Psoas muscle (tissue), 8 donors: Measurements from ENCODE around the gene SMG1. TPM values are rescaled to one million over a fixed set of nuclear protein-coding genes. Genes with fewer than 3 reads are reported as not detected.
A peak's percentile ranks its signal among the peaks of the same experiment; 100 is the strongest.

ENCODE experiments used
- ATAC-seq, 4 donors: fragments of 200-7000 bp; cut with Tn5 transposase; one replicate each; pipeline ENCODE4 v1.9.1; 2020; ENCODE audit warnings: moderate library complexity in 3 of 4, mild to moderate bottlenecking in 2 of 4
- DNase-seq, 2 donors: peaks; one replicate each; pipeline ENCODE4 v3.0.0-alpha.2; 2020
- H3K27ac ChIP-seq: fragments of 200-600 bp; one replicate; pipeline ENCODE4 v1.8.0; 2022
- H3K27me3 ChIP-seq, 3 donors: fragments of 200-600 bp in 1 of 3; one replicate each; pipeline versions ENCODE4 v1.6.1 to v1.8.0; 2013 to 2022; ENCODE audit warnings: low read length in 2 of 3, mild to moderate bottlenecking in 2 of 3, moderate library complexity in 1 of 3; ENCODE audit not compliant: insufficient read depth in 3 of 3
- H3K36me3 ChIP-seq, 2 donors: fragments of 200-600 bp in 1 of 2; one replicate each; pipeline versions ENCODE4 v1.6.1 to v1.8.0; 2013 to 2022; ENCODE audit warnings: low read depth in 1 of 2, mild to moderate bottlenecking in 1 of 2, moderate library complexity in 1 of 2; ENCODE audit not compliant: insufficient read depth in 1 of 2
- H3K4me1 ChIP-seq: fragments of 200-600 bp; one replicate; pipeline ENCODE4 v1.8.0; 2022
- H3K4me3 ChIP-seq: fragments of 200-600 bp; one replicate; pipeline ENCODE4 v1.8.0; 2022; ENCODE audit warnings: mild to moderate bottlenecking
- H3K9me3 ChIP-seq: fragments of 200-600 bp; one replicate; pipeline ENCODE4 v1.8.0; 2022
- WGBS, 3 donors: extraction: QIAGEN DNeasy Blood & Tissue Kit; methylation state at CpG; one replicate each; pipeline versions ENCODE4 v1.1.6 to v1.1.7; 2013; 5-methylcytosine and 5-hydroxymethylcytosine counted together
- intact Hi-C, 2 donors: fragments of 100-400 bp; cut with DNase I; formaldehyde crosslinking; loops; one replicate each; pipeline versions ENCODE4 v1.11.0 to v1.14.2; 2022
- polyA plus RNA-seq, 3 donors: library from polyadenylated mRNA; stranded (reverse); fragments of 200-250 nt; gene quantifications; one replicate each; pipeline ENCODE4 v1.2.3, GENCODE V29; 2013
- total RNA-seq, 4 donors: library from RNA; stranded (reverse); fragmentation: NEBNext Ultra II Directional in 2 of 4; extraction: Animal tissue kit (Norgen Biotek cat#: 25700) in 2 of 4; gene quantifications; one replicate each; pipeline versions ENCODE4 v1.2.1 to v1.2.4, GENCODE V29; 2021 to 2023
- TF ChIP-seq, protein P1 (sequence below): fragments of 200-600 bp; IDR thresholded peaks from one replicate; pipeline ENCODE4 v1.8.0; 2022; ENCODE audit warnings: antibody characterized with exemption
- donor health status: healthy with polysubstance abuse.
- donor health status: DM: no; HTN: no; CAD: no; lungs with moderate emphysema.
- donor health status: Bipolar disorder and iron deficiency.
- donor health status: healthy.
- donor health status: DM: yes; HTN: yes; CAD: no.
- donor health status: DM: no; HTN: no; CAD: no.
- donor health status: DM: no; HTN: no; CAD: no.
- donor health status: DM: yes; HTN: yes; CAD: no.

Gene SMG1
- total and polyA plus RNA-seq, 7 donors = 12.1 to 160 (median 66.1) TPM

DNA sequence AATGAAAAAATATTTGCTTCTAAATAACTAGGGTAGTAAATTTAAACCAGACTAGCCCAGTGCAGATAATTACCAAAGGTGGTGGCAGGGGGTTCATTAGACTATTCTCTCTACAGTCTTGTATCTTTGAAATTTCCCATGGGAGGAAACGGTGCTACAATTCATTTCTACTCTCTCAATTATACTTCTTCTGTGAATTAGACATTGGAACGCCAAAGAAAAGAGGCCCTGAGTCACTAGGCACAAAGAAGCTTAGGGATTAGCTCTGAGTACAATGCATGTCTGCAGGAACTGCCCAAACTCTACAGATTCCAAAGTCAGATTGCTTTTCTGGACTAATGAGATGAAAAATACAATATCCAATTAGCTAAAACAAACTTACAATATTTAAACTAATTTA, 94.2 kb downstream of the SMG1 start:
- Histone ChIP-seq H3K36me3 (peaks cover 24 to 100% of the 10 kb centered on the region in 2 donors), H3K9me3 (no peaks in the 10 kb centered on the region), H3K4me1 (no peaks in the 10 kb centered on the region), H3K27ac (no peak overlapping the region), H3K4me3 (no peak overlapping the region), H3K27me3 (no peaks in the 10 kb centered on the region)
- ATAC-seq (no peak), DNase-seq (no peak)
- 74 to 83% (median 82%) methylated on average over 2 of the region's 2 CpGs for WGBS, 3 donors
- intact Hi-C loops = no loop called here
- TF ChIP-seq, protein P1, sequence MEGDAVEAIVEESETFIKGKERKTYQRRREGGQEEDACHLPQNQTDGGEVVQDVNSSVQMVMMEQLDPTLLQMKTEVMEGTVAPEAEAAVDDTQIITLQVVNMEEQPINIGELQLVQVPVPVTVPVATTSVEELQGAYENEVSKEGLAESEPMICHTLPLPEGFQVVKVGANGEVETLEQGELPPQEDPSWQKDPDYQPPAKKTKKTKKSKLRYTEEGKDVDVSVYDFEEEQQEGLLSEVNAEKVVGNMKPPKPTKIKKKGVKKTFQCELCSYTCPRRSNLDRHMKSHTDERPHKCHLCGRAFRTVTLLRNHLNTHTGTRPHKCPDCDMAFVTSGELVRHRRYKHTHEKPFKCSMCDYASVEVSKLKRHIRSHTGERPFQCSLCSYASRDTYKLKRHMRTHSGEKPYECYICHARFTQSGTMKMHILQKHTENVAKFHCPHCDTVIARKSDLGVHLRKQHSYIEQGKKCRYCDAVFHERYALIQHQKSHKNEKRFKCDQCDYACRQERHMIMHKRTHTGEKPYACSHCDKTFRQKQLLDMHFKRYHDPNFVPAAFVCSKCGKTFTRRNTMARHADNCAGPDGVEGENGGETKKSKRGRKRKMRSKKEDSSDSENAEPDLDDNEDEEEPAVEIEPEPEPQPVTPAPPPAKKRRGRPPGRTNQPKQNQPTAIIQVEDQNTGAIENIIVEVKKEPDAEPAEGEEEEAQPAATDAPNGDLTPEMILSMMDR = no peak

GRCh38 chr16:18829251-18829650, 97.0 kb downstream of the SMG1 start:
- no peak overlapping the region for H3K4me3 ChIP-seq
- peak in 2 of 4 donors; percentile 27 to 41 for ATAC-seq
- H3K4me1 ChIP-seq = no peaks in the 10 kb centered on the region
- H3K9me3 ChIP-seq = no peaks in the 10 kb centered on the region
- WGBS, 3 donors = 97 to 99% (median 98%) methylated on average over 6 of the region's 6 CpGs
- no peaks in the 10 kb centered on the region for H3K27me3 ChIP-seq
- H3K36me3 ChIP-seq = peaks cover 18 to 75% of the 10 kb centered on the region in 2 donors
- no peak for DNase-seq
- no peak overlapping the region for H3K27ac ChIP-seq
- intact Hi-C loops = no loop called here
- TF ChIP-seq, protein P1 = no peak

DNA sequence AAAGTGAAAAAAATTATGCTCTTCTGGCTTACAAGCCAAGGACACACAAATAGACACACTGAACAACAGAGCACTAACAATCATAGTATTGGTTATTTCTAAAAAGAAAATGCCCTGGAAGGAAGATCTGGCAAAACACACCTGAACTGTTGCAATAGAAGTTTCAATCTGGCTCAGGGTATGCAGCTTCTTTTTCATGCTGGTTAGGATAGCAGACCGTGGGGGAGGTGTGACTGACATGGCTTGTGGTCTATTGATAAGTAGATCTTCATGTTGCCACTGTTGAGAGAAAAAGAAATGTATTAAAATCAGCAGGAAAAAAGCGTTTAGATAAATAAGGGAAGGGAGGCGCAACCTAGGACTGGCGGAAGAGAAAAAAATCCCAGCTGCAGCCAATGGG, 98.3 kb downstream of the SMG1 start:
- ATAC-seq (no peak), DNase-seq (no peak)
- TF ChIP-seq, protein P1 = no peak
- Histone ChIP-seq H3K4me3 (no peak overlapping the region), H3K27ac (no peak overlapping the region), H3K9me3 (no peaks in the 10 kb centered on the region), H3K27me3 (no peaks in the 10 kb centered on the region), H3K36me3 (peaks cover 14 to 62% of the 10 kb centered on the region in 2 donors), H3K4me1 (no peaks in the 10 kb centered on the region)
- 91 to 93% (median 92%) methylated on average over 4 of the region's 4 CpGs for WGBS, 3 donors
- intact Hi-C loops = no loop called here

GRCh38 chr16:18816286-18816685, 109.9 kb downstream of the SMG1 start:
- no peak for ATAC-seq
- Histone ChIP-seq H3K27me3 (no peaks in the 10 kb centered on the region), H3K36me3 (peaks cover 7 to 91% of the 10 kb centered on the region in 2 donors), H3K4me3 (no peak overlapping the region), H3K9me3 (no peaks in the 10 kb centered on the region), H3K27ac (peak overlapping the region; percentile 59), H3K4me1 (peaks cover 32% of the 10 kb centered on the region)
- TF ChIP-seq, protein P1 = no peak
- intact Hi-C loops = loop anchor here (1.0 to 5.0 kb wide), 2 partner anchors 17 to 36 kb away; no protein-coding TSS in a partner anchor
- 37 to 47% (median 40%) methylated on average over 3 of the region's 3 CpGs for WGBS, 3 donors
- no peak for DNase-seq

GRCh38 chr16:18811925-18812324, 114.3 kb downstream of the SMG1 start:
- DNase-seq = no peak
- H3K4me3 ChIP-seq = peak overlapping the region; percentile 20
- H3K27ac ChIP-seq = peak overlapping the region; percentile 77
- no peaks in the 10 kb centered on the region for H3K9me3 ChIP-seq
- 30 to 56% (median 33%) methylated on average over 3 of the region's 3 CpGs for WGBS, 3 donors
- H3K27me3 ChIP-seq = no peaks in the 10 kb centered on the region
- peak; percentile 84 to 93 (median 87) for ATAC-seq
- H3K36me3 ChIP-seq = peaks cover 13 to 94% of the 10 kb centered on the region in 2 donors
- TF ChIP-seq, protein P1 = no peak
- H3K4me1 ChIP-seq = peaks cover 18% of the 10 kb centered on the region
- intact Hi-C loops = no loop called here
